ENCODE results near the gene TMEM108.

TMEM108 gene

DNA sequence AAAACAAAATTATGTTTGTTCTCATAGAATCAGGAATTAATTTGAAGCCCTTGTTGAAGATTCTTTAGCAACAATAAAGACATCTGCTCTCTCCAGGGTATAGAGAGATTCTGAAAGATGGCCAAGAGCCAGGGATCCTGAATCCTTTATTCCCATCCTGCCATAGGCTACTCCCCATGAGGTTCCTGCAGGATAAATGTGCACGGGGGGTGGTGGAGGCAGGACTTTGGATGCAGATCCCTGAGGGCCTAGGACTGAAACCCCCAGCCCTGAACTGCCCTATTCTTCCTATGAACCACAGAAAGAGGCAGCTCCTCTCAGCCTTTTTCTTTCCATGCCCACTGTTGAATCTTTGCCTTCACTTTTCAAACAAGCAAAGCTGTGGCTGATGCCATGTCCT is 17.1 kb downstream of the TMEM108 start:
- no peak for DNase-seq

GRCh38 chr3:133058243-133058642 is 20.1 kb downstream of the TMEM108 start:
- DNase-seq = no peak

DNA sequence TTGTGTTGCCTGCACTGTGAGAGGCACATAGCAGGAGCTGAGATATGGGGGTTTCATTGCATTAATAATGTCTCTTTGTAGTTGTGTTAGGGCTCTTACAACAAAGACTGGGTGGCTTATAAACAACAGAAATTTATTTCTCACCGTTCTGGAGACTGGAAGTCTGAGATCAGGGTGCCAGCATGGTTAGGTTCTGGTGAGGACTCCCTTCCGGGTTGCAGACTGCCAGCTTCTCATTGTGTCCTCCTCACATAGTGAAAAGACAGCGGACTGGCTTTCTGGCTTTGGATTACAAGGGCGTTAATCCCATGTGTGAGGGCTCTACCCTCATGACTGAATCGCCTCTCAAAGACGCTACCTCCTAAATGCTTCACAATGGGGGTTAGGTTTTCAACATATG is 20.6 kb downstream of the TMEM108 start:
- no peak for DNase-seq

DNA sequence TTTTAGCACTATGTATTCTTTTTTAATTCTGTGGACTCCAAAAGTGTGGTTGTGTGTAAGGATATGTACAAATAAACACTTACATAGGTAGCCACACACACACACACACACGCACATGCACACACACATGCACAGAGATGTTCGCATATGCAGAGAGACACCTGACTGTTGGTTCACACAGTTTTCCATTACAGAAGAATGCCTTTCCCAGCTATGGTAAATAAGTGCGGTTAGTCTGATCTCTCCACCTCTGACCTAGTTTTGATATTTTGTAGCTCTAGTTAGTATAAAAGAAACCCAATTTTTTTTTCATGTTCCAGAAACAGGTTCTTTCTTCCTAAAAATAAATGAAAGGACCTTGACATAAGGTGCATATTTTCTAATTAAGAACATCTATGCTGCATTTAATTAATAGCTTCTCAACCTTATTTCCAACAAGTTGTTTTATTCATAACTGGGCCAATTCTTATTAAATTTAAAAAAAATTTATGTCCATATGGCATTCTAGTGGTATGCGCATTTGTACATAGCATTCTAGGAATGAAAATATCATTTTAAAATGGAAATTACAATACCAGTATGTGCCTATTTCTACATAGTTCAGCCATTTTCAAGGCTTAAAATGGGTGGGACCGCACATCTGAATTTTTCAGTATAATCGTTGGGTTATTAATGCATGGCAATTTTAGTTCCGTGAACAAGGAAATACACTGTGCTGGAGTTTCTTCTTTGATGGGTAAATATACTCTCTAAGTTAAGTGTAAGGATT is 27.2 kb downstream of the TMEM108 start:
- DNase-seq = no peak

GRCh38 chr3:133066026-133066425 is 27.8 kb downstream of the TMEM108 start:
- DNase-seq = no peak

GRCh38 chr3:133069556-133070286 is 31.5 kb downstream of the TMEM108 start:
- DNase-seq = no peak

DNA sequence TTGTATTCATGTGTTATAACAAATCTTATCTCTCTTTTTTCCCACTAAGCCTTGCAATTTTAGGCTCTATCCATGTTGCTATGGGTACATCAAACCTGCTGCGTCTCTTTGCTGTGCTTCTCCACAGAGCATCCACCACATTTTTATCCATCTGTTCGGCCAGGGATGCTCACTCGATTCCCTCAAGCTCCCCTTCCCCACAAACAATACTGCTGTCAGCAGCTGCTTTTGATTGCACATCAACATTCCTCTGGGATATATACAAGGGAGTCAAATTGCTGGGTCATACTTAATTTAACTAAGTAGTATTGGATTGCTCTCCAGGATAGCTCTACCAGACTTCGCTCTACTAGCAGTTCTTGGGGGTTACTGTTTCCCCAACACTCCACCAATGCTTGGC is 36.8 kb downstream of the TMEM108 start:
- DNase-seq = no peak

- DNase-seq = no peak
Observed at GRCh38 chr3:133077688-133078087, 39.5 kb downstream of the TMEM108 start.

DNA sequence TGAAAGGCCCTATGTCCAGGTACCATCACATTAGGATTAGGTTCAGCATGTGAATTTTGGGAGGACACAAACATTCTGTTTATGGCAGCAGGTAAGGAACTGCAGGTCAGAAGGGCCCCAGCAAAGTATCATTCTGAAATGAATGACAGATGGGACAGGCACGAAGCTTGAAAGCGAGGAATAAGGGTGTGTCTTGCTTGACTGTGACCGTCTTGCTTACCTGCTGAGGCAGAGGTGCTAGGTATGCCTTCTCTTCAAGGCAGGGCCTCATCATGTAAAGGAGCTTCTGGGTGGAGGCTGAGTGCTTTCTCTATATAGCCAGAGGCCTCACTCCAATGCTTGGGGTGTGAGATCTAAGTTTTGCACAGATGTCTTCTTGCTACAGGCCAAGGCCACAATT is 41.4 kb downstream of the TMEM108 start:
- DNase-seq = no peak

- DNase-seq = no peak
Observed at GRCh38 chr3:133081016-133081415, 42.8 kb downstream of the TMEM108 start.

GRCh38 chr3:133083395-133083794 is 45.2 kb downstream of the TMEM108 start:
- DNase-seq = no peak

DNA sequence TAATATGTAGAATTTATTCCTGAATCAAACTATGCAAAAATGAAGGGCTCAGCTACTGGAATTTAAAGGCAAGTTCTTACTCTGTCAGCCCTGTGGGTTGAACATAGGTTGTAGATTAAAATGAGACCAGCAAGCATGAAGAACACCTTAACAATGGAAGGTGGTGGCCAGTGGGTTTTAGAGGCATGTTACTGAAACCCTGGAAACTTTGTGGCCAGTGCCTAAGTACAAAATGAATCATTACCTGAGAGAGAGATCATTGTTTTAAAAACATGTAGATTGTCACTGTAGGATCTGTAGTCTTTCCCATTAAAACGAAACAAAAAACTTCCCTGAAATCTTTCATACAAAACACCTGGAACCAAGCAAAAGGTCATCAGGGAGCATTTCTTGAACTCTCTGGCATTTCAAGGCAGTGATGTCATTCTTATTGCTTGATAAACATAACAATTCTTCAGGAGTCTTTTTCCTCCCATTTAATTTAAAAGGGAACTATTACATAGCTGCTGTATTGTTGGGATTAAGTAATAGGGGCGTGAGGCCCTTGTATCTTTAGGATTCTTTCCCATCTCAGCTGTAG is 51.8 kb downstream of the TMEM108 start:
- DNase-seq = no peak

DNA sequence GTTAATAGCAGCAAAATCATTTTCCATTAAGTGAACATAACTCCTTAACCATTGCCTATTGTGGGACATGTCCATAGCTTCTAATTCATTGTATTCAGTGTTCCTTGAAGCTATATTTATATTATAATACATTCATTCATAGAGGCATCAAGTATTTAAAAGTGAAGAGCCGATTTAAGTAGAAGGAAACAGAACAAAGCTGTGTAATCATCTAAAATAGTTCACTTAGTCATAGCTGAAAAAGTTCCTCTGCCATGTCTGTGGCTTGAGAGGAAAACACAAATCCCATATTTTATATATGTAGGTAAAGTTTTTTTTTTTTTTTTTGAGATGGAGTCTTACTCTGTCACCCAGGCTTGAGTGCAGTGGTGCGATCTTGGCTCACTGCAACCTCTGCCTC is 54.5 kb downstream of the TMEM108 start:
- no peak for DNase-seq

GRCh38 chr3:133093366-133093765 is 55.2 kb downstream of the TMEM108 start:
- no peak for DNase-seq

DNA sequence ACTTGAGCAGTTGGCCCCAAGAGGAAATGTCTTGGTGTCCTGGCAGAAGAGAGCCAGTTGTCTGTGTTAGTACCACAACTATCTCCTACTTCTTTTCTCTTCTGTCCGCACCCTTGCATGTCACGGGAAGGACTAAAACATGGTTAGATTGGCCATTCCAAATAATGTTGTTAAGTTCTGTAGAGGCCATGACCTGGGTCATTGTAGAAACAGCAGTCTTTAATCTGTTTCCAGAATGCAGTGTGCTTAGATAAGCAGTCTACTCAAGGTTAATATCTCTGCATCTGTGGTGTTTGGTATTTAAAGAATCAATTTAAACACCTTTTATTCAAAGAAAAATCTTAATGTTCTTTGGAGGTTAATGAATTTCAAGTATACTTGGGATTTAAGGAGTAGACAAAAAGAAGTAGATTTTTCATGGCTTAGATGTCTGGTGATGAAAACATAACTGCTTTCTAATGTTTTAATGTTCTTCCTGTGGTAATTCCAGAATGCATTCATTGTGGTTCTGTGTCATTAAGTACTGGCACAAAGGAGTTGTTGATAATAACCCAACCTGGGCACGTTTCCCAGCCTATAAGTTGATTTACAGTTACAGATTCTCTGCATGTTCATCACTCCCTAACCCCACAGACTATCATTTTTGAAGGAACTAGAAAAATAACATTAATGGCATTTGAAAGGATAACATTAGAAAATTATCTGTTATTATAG is 58.9 kb downstream of the TMEM108 start:
- DNase-seq = no peak

DNA sequence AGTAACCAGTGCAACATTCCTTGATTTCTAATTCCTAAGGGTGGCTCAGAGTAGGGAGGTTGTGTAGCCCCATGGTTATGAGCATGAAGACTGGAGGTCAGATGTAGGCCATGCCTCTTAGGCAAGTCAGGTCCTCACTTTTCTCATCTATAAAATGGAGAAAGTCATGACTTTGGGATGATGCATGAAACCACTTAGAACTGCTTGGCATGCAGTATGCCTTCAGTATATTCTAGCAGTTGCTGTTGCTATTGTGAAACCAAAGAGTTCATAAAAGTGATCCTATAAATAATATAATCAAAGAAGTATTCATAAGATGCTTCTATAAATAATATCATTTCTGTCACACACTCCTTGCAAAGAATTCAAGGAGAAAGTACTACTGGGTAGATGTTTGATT is 65.5 kb downstream of the TMEM108 start:
- no peak for DNase-seq

GRCh38 chr3:133106169-133106568 is 68.0 kb downstream of the TMEM108 start:
- no peak for DNase-seq

DNA sequence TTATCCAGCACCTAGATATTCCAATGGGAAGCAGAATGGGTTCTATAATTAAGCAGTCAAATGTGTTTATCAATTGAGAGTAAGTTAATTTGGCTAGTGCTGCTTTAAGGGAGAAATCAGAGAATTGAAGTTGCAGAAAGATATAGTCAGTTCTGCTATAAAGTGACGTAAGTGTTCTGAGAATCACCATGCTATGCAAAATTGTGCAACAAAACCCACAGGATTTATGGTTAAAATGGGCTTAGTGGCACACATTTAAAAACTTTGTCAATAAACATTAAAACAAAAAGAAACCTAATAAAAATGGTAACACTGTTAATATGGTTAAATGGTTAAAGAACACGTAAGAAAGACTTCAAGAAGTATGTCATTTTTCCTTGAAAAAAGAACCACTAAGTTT is 74.5 kb downstream of the TMEM108 start:
- DNase-seq = peak in 3 of 4 experiments; percentile 3 to 20 (median 19)

- no peak for DNase-seq
Observed at GRCh38 chr3:133113526-133113925, 75.3 kb downstream of the TMEM108 start.

- DNase-seq = peak in 2 of 4 experiments; percentile 4 to 20
Observed at GRCh38 chr3:133113927-133114597, 75.9 kb downstream of the TMEM108 start.

DNA sequence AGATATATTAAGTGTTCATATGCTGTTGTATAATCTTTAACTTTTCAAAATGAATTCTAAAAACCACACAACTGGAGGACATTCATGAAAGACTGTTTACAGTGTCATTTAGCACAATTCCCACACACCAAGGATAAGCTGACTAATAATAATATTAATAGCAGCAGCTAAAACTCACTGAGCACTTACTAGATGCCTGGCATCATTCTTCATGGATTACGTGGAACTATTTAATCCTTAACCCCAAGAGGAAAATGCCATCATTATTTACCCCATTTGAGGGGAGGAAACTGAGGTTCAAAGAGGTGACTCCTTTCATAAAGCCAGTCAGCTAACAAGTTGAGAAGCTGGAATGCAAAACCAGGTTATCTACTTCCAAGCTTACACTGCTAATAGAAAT is 77.0 kb downstream of the TMEM108 start:
- no peak for DNase-seq

DNA sequence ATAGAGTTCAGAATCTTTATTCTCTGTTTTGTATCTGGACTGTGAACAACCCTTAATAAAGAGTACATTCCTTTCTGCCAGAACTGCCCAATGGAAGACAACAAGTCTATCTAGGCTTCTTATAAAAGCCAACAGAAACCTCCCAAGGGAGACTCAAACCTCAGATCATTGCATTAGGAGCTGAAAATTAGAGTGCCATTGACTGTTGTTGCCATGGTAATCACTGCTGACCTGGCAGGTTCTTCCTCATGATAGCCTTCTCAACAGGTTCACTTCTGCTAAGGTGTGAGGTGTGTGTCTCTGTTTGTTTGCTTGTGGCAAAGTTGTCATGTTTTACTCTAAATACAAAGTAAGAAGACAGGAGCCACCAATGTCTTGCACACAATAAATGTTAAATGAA is 79.2 kb downstream of the TMEM108 start:
- DNase-seq = no peak

DNA sequence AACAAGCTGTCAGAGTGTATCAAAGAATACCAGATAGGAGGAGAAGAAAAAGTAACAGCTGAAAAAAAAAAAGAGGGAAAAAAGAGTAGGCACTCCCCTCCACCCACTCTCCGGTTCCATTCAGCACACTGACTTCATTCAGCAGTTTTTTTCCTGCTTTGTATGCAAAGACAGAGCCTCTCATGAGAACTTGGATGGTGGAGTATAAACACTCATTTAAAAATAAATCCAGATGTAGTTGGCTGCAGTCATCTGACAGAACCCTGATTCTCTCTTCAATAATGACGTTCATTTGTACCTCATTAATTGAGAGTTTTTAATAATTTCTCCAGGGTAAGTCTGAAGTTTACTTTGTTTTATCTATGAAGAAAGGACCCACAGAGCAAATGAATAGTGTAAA is 81.0 kb downstream of the TMEM108 start:
- DNase-seq = no peak

Data from suppressor macrophage (primary cell).